ENCODE results near the gene RASA3. TPM values are rescaled to one million over a fixed set of nuclear protein-coding genes. Genes with fewer than 3 reads are reported as not detected.

Gene RASA3
- total RNA-seq, 1 donor from 2014 or later: 84.2 TPM

Other genes starting within 250 kb of the RASA3 start
- 4.1 and 4.5 TPM in 2 replicates for gene C13orf46, start 158.5 kb downstream of the RASA3 start, total RNA-seq
- gene CFAP97D2, start 46.6 kb upstream of the RASA3 start, total RNA-seq: 0.18 TPM in 1 of 2 replicates, not detected in the other
- 70.6 and 73.8 TPM in 2 replicates for gene CDC16, start 102.3 kb upstream of the RASA3 start, total RNA-seq
- gene UPF3A, start 149.0 kb upstream of the RASA3 start, total RNA-seq: 58.8 and 62.4 TPM in 2 replicates
- 38.1 and 38.8 TPM in 2 replicates for gene CHAMP1, start 181.9 kb upstream of the RASA3 start, total RNA-seq

Measured in T-helper 2 cell treated with Interferon-gamma antibody and Interleukin-4, amounts not matched to agents 100 ng/mL and 5 ng/mL, for 36 hours (primary cell).